Ureter (tissue), 1 donor: ENCODE measurements around the gene SRRM2. TPM values are rescaled to one million over a fixed set of nuclear protein-coding genes. Genes with fewer than 3 reads are reported as not detected.

Source experiments
- DNase-seq: peaks from one replicate; pipeline ENCODE4 v3.0.0-alpha.2; 2020; ENCODE audit warnings: low spot score
- total RNA-seq: library from RNA; stranded (reverse); gene quantifications from one replicate; pipeline ENCODE4 v1.2.4, GENCODE V29; 2023
- donor health status: DM: yes; HTN: yes; CAD: no.

Gene SRRM2
- total RNA-seq, 1 donor from 2014 or later: 669 TPM

DNA sequence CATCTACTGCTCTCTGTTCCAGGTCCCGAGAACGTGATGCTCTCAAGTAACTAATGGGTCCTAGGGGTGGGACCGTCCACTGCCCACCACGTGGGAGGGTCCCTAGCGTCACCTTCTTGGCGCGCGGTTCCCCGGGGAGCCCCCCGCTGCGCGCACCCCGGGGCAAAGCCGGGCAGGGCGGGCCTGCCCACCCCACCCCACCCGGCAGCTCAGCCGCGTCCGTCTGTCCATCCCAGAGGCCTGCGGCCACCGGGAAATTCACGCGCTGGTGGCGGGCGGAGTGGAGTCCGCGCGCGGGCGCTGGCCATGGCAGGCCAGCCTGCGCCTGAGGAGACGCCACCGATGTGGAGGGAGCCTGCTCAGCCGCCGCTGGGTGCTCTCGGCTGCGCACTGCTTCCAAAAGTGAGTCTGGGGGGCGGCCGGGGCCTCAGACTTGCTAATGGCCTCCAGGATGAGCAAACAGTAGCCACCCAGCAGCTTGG, 46.3 kb downstream of the SRRM2 start:
- no peak for DNase-seq

DNA sequence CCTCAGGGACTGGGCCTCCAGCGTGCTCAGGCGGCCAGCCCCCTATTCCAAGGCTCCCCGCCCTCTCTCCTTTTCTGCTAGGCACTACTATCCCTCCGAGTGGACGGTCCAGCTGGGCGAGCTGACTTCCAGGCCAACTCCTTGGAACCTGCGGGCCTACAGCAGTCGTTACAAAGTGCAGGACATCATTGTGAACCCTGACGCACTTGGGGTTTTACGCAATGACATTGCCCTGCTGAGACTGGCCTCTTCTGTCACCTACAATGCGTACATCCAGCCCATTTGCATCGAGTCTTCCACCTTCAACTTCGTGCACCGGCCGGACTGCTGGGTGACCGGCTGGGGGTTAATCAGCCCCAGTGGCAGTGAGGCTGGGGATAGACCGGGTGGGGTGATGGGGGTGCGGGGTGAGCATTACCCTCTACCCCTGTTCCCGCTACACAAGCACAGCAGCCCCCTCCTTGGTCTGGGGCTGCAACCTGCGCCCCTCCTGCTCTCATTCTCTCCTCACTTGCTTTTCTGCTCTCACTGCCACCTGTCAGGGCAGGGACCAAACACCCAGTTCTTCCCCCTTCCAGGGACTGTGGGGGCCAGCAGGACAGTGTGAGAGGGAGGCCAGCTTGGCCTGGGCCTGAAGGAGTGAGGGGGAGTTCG, 46.9 kb downstream of the SRRM2 start:
- DNase-seq: no peak

DNA sequence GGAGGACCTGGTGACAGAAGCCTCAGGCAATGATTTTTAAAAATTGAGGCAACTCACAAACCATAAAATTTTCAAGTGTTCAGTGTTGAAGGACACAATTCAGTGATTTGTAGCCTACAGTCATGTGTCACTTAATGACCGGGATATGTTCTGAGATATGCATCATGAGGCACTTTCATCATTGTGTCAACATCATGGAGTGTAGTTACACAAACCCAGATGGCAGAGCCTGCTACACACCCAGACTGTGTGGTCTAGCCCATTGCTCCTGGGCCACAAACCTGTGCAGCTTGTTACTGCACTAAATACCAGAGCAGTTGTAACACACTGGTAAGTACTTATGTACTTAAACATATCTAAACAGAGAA, 47.4 kb downstream of the SRRM2 start:
- DNase-seq: peak; percentile 77

DNA sequence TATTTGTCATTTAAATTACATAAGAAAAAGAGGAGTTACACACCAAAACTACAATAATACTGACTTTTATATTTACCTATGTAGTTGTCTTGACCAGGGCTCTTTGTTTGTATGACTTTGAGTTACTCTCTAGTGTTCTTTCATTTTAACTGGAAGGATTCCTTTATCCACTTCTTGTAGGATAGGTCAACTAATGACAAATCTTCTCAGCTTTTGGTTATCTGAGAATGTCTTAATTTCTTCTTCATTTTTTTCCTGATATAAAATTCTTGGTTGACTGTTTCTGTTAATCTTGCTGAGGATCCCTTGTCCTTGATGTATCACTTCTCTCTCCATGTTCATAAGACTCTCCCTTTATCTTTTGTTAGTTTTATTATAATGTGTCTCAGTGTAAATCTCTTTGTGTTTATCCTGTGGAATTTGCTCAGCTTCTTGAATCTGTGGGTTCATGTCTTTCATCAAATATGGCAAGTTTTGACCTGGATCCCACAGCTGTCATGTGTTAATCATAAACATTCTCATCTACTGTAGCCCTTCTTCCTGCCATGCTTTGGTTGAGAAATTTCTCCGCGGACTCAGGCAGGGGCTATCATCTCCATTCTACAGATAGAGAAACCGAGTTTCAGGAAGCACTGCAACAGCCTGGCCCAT, 51.2 kb downstream of the SRRM2 start:
- no peak for DNase-seq

GRCh38 chr16:2804728-2805127, 52.3 kb downstream of the SRRM2 start:
- no peak for DNase-seq

DNA sequence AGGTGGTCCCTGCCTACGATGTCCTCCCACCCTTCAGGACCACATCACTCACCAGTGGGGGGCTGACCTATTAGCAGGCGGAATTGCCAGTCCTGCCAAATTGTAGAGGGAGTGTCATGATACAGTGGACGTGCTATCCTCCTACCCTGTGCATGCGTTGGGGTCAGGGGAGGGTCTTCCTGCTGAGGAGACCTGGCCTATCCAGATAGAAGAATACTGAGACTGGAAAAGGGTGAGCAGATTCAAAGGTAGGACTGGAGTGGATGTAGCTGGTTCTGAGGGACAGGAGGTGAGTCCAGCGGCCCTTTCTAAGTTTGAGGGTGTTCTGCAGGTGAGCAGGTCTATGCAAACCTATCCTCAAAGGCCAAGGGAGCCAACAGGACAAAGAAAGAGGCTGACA, 53.8 kb downstream of the SRRM2 start:
- no peak for DNase-seq

GRCh38 chr16:2808181-2808580, 55.7 kb downstream of the SRRM2 start:
- DNase-seq: no peak

DNA sequence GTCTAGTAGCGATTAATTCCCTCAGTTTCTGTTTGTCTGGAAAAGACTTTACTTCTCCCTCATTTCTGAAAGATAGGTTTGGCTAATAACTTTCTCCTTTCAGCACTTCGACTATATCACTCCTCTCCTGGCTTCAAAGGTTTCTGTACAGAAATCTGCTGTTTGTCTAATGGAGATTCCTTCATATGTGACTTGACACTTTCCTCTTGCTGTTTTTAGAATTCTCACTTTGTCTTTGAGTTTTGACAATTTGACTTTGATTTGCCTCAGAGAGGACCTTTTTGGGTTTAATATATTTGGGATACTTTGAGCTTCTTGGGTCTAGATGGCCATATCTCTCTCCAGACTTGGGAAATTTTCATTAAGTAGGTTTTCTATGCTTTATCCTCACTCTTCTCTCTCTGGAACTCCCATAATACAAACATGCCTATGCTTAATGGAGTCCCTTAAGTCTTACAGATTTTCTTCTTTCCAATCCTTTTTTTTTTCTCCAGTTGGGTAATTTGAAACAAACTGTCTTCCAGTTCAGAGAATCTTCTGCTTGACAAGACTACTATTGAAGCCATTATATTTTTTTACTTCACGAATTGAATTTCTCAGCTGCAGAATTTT, 56.8 kb downstream of the SRRM2 start:
- DNase-seq: no peak

GRCh38 chr16:2810651-2811050, 58.2 kb downstream of the SRRM2 start:
- no peak for DNase-seq

DNA sequence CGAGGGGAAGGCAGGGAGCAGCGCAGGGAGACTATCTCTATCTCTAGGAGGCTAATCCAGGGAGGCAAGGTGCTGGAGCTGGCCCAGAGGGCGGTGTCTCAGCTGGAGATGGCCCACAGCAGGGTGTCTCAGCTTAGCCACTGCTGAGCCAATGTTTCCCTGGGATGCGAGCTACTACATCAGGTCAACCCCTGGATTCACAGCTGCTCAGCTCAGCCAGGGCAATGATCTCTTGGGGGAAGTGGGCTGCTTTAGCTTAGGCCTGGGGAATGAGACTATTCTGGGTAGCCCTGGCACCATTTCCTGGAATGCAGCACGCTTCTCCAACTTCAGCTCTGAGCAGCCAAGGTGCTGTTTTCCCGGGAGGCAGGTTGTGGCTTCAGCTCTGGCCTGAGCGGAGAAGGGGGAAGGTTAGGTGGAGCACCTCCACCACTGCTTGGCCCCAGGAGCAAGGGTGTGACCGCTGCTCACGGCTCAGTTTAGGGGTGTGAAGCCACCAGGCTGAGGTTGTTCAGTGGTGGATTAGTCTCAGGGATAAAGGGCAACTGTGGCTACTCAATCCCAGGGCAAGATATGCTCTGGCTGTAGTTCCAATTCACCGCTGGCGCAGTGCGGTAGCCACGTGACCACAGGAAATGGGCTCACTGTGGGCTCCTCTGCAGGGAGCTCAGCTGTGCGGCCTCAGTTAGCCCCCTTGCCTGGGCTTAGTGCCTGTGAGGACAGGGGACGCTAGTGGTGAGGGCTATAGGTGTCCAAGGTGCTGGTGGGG, 59.4 kb downstream of the SRRM2 start:
- no peak for DNase-seq

GRCh38 chr16:2813771-2814221, 61.4 kb downstream of the SRRM2 start:
- no peak for DNase-seq

GRCh38 chr16:2814551-2815298, 62.3 kb downstream of the SRRM2 start:
- DNase-seq: no peak

DNA sequence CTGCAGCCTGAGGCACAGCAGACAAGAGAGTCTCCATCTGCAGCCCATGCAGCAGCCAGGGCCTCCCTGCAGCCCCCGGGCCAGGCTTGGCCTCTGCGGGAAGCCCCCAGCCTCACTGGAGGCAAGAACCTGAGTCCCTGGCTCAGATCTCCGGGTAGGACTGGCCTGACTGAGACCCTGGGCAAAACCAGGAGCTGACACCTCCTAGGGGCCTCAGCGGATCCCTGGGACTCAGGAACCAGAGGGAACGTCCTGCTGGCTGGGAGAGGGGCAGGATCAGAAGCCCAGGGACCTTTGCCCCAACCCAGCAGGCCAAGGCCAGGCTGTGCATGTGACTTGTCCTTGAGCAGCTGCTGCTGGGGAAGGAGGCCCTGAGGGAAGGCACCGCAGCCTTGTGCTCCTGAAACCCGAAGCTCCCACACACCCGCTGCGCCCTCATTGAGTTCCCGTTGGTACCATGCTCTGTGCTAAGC, 62.9 kb downstream of the SRRM2 start:
- no peak for DNase-seq

DNA sequence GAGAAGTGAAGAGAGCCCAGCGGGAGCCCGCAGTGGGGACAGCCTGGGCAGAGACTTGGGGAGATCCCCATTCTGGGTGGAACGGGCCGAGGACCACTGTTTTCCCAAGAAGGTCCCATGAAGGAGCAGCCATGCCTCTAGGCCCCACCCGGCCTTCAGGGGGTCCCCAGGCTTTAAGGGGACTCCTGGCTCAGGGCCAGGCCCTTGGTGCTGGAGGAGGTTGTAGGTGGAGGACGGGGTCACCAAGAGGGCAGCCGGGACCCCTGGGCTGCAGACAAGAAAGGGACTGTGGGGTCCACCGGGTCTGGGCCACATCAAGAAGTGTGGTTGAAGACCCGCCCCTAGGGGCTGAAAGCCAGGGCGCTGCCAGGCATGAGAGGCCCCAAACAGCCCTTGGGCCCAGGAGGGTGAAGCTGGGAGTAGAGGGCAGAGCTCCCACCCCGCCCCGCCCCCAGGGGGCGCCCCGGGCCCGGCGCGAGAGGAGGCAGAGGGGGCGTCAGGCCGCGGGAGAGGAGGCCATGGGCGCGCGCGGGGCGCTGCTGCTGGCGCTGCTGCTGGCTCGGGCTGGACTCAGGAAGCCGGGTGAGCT, 64.4 kb downstream of the SRRM2 start, which contains the start of gene PRSS21:
Gene PRSS21, plus strand, starts transcription at position 487 of the 589 bp plus-strand sequence. Its CDS starts 32 bp downstream, at position 519.
- no peak for DNase-seq

DNA sequence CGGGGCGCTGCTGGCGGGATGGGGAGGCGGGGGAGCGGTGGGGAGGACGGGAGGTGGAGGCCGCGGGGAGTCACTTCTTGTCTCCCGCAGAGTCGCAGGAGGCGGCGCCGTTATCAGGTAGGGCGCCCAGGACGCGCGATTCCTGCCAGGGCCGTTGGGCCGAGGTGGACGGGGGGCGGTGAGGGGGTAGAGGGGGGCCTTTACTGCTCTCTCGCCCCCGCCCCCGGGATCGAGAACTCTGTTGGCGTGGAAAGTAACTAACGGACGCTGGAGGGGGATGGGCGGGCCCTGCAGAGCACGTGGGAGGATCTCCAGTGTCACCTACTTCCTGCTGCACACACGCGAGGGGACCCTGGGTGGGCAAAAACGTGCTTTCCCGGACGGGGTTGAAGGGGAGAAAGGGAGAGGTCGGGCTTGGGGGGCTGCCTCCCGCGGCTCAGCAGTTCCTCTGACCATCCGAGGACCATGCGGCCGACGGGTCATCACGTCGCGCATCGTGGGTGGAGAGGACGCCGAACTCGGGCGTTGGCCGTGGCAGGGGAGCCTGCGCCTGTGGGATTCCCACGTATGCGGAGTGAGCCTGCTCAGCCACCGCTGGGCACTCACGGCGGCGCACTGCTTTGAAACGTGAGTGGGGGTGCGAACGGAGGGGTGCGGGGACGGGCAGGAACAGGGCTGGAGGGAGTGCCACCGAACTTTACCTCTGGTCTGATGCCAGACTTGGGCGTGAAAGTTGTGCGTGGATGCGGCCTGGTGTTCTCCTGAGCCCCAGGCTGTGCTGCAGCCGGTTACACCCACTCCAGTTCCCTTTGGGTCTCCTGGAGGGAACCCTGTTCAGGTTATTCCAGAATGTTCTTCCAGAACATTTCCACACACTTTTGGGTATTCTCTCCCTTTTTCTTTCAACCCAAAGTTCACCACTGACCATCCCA, 65.2 kb downstream of the SRRM2 start:
- DNase-seq: no peak

- no peak for DNase-seq
Measured at GRCh38 chr16:2818272-2818876, 65.9 kb downstream of the SRRM2 start.

DNA sequence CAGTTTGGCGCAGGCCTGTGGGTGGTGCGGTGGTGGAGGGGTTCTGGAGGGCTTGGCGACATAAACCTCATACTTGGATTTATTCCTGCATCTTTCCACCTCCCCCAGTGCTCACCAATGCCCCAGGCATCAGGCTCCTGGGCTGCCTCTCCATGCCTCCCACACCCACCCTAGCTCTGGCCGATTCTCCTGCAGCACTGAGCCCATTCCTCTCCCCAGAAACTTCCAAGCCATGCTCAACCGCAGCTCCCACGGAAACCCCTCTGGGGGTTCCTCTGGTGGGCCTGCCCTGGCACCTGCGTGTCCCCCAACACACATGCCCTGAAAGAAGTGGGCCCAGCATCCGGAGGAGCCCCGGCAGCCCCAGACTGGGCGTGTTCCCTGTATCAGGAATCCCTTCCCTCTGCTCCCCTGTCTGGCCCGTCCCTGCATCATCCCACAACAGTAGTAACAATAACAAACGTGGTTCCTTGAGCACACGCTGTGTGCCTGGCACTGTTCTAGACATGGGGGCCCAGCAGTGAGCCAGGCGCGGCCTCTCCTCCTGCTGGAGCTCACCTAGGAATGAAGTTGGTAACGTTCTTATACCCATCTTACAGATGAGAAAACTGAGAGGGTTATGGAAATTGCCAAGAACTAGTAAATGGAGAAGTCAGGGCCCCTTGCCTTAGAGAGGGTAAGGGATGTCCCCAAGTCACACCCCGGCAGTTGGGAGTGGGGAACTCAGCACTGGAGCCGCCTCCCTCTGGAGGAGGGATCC, 66.9 kb downstream of the SRRM2 start:
- DNase-seq: no peak
